ENCODE measurements around the gene GTF2A1L.

GTF2A1L gene

GRCh38 chr2:48707466-48707865, 89.8 kb downstream of the GTF2A1L start:
- no peak for DNase-seq

DNA sequence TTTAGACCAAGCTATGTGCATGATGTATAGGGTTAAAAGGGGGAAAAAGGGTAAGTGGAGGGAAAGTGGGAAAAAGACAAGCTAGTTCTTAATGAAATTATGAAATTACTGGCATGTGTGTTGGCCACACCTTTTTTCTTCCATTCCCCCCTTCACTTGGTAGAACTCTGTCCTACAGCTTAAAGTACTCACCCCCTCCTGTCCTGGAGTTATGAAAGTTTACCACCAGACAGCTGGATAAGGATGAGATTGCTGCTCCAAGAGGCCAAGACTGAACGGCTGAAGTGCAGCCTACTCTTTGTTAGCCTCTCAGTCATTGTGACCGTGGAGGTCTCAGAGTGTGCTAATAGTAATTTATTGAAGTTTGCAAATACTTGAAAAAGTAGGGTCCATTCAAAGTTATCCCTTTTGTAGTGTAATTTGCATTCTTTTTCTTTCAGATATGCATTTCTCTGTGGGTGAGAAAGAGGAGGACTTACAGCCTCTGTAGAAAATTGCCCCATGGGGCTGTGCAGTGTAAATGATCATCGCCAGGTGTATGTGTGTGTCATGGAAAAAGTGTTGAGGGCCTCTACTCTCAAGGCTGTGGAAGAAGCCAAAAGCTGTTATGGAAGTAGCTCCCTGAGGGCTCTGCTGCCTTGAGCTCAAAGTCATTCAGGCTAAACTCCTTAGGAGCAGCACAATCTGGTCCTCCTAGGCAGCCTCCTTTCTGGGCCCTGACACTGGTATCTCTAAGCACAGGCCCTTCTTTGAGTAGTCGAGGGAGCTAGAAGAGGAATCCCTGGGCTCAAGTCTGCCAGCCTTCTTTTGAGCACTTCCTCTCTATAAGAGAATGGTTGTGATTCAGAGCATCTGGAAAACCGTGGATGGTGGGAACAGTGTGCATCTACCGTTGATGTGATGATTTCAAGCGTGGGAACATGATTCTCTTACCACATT, 91.7 kb downstream of the GTF2A1L start:
- DNase-seq = no peak

DNA sequence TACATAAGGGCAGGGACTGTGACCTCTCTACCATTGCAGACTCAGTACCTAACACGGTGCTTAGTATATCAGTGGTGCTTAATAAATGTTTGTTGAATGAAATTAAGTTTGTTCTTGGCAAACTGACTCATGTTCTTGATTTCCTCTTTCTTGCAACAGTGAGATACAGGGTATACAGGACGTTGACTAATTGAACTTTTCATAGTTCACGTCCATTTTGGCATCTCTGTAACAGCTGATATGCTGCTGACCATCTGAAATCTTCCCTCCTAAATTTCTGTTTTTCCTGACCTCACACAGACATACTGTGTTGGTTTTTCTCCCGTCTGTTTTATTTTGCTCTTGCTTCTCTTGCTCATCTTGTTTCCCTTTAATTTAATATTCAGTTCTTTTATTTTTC, 93.7 kb downstream of the GTF2A1L start:
- DNase-seq = no peak

DNA sequence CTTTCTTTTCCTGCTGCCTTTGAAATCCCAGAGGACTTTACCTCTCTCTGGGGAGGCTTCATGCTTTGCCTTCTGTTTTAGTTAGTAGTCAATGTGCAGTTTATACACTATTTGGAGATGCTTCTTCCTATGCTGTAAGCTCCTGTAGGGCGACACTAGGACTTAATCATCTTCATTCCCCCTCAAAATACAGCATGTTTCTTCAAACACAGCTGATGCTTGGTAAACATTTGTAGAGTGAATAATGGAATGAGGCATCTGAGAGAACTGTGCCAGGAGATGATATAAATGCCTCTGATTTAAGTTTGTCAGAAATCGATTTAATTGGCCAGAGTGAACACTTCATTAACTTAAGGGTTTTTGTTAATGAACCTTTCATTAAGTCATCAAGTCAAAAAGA, 94.5 kb downstream of the GTF2A1L start:
- no peak for DNase-seq

DNA sequence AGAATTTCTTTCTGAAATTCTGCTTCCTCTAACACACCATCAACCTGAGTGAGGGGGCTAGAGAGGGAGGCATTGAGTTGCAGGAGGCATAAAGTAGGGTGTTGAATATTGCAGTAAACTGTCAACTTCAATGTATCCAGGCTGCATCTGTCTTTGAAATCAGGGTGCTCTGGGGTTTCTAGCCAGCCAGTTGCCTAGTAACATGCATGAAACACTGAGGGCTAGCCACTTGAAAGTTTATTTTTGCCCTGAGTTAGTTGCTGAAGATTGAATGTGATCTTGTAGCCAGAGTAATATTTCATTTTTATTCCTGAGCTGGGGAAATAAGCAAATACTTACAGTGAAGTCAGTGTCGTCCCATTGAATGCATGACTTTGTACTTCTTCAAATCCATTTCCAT, 96.0 kb downstream of the GTF2A1L start:
- DNase-seq = no peak

GRCh38 chr2:48714245-48714644, 96.6 kb downstream of the GTF2A1L start:
- DNase-seq = no peak

GRCh38 chr2:48715042-48715899, 97.6 kb downstream of the GTF2A1L start:
- no peak for DNase-seq

DNA sequence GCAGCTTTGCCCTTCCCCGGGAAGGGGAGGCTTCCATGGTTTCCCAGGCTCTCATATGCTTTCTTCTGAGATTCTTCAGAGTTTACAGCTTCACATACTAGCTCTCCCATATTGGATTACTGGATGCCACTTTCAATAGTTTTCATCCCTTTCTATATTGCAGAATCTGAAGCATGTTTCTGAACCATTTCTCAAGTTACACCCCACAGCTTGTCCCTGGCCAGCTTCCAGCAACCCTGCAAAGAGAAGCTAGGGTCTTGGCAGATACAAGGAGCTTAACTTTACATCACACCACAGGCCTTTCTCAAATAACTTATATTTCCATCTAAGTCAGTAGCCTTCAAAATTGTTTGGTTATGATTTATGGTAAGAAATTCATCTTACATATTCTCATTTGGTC, 98.3 kb downstream of the GTF2A1L start:
- no peak for DNase-seq

DNA sequence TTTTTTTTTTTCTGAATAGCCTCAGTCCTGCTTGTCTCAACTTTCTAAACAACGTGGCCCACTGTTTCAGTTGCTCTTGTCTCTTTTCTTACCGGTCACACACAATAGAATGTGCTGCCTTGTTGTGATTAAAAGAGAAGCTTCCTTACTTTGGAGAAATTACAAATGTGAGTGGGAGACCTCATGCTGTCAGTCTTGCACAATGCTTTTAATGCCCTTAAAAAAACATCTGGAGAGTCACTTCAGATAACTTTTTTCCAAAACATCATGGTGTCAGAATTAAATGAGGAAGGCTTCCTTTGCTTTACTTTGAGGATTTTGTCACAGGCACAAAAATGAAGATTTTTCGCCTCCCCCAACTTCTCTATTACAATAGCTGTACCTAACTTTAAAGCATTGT, 100.2 kb downstream of the GTF2A1L start:
- no peak for DNase-seq

DNA sequence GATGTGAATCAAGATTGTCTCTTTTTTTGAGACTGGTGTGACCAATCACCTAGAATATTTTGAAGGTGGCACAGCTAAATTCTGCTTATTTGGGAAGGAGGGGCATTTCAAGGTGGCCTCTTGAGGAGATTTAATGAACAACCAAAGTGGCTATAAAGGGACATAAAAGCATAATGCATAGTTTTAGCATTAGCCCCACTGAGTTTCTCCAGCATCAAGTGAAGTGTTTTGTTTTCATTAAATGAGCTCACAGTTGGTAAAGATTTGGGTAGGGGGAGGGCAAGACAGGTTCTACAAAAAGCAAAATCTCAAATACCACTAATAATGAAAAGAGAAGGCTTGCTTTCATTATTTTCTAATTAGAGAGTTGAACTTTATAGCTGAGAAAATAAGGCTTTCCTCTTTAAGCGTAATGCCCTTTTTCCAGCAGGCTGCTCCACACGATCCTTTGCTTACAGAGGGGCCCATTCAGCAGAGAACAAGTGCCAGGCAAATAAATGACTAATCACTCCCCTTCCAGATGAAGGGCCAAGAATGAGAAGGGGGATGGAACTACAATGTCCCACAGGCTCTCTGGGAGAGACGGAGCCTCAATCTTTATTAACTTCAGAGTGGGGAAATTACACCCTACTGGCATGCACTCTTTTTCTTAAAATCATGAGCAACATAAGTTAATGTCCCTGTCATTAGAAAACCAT, 102.0 kb downstream of the GTF2A1L start:
- DNase-seq = no peak

DNA sequence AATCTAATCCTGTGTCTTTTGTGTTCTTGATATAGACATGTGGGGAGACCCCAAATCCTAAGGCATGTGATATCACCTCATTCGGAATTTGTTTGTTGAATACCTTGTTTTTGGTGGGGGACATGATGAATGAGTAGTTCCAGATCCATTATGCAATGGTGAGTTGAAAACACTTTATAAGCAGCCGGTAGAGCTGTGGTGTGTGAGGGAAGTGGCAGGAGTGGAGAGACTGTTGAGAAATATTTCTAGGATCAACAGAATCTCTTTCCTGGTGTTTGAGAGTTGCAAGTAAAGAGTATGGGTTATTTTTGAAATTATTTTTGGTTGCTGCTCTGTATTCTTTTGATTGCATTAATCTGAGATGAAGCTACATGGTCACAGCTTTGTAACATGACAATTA, 103.5 kb downstream of the GTF2A1L start:
- no peak for DNase-seq

DNA sequence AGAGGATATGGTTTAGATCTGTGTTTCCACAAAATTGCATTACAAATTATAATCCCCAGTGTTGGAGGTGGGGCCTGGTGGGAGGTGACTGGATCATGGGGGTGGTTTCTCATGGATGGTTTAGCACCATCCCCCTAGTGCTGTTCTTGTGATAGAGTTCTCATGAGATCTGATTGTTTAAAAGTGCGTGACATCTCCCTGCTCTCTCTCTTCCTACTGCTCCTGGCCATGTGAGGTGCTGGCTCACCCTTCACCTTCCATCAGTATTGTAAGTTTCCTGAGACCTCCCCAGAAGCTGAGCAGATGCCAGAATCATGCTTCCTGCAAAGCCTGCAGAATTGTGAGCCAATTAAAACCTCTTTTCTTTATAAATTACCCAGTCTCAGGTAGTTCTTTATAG, 104.7 kb downstream of the GTF2A1L start:
- no peak for DNase-seq

DNA sequence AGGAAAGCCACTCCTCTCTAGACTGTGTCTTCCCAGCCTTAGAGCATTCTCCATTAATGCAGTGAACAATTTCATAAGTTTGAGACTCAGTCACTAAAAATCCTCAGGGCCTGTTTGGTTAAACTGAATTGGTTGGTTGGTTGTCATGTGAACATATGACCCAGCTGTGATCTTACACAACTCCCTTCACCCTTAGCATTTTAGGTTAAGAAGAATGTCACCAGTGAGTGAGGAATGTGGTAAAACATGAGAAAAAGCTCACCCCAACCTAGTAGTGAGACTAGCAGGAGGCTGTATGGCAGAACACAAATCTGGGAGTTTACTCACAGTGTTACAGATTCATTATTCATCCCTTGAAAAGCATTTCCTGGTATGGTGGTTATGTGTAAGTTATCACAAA, 105.5 kb downstream of the GTF2A1L start:
- no peak for DNase-seq

GRCh38 chr2:48724278-48724677, 106.6 kb downstream of the GTF2A1L start:
- DNase-seq = no peak

- no peak for DNase-seq
Observed at GRCh38 chr2:48725696-48726494, 108.2 kb downstream of the GTF2A1L start.

GRCh38 chr2:48727560-48727959, 109.9 kb downstream of the GTF2A1L start:
- DNase-seq = no peak

GRCh38 chr2:48728295-48728694, 110.6 kb downstream of the GTF2A1L start:
- no peak for DNase-seq

DNA sequence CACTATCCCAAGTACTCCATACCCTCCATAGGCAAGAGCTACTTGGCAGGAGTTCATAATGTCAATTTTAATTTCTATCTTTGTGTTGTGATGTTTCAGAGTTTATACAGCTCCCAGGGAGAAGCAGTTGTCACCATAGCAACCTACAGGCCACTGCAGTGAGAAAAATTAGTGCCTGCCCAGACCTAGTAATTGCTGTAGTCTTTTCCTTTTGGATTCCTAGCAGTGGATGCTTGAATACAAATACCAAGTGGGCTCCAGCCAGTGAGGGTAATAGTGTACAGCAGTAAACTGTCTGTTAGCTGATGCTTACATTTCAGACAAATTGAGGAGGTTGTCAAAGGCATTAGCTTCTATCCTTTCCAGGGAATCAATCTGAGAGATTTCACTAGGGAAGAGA, 111.2 kb downstream of the GTF2A1L start:
- DNase-seq = no peak

Measured in central memory CD4-positive, alpha-beta T cell (primary cell).